Measurements from ENCODE around the gene ELF1. TPM values are rescaled to one million over a fixed set of nuclear protein-coding genes. Genes with fewer than 3 reads are reported as not detected.

The ELF1 gene
- total RNA-seq, 1 experiment from 2014 or later = 28.5 TPM

GRCh38 chr13:41061075-41061913, 42.2 kb upstream of the ELF1 start, which contains the start of gene WBP4:
Gene WBP4 (plus strand): TSS chr13:41061509. CDS start chr13:41061674, 165 bp downstream.
- peak; percentile 85 for ATAC-seq
- ChIA-PET POLR2A (interaction anchor here (0.6 to 1.1 kb wide), 3 partner anchors 18 to 597 kb away, joined by 3 to 5 read pairs (median 4); no protein-coding TSS in a partner anchor), CTCF (no interaction called here)
- TF ChIP-seq, protein P1, sequence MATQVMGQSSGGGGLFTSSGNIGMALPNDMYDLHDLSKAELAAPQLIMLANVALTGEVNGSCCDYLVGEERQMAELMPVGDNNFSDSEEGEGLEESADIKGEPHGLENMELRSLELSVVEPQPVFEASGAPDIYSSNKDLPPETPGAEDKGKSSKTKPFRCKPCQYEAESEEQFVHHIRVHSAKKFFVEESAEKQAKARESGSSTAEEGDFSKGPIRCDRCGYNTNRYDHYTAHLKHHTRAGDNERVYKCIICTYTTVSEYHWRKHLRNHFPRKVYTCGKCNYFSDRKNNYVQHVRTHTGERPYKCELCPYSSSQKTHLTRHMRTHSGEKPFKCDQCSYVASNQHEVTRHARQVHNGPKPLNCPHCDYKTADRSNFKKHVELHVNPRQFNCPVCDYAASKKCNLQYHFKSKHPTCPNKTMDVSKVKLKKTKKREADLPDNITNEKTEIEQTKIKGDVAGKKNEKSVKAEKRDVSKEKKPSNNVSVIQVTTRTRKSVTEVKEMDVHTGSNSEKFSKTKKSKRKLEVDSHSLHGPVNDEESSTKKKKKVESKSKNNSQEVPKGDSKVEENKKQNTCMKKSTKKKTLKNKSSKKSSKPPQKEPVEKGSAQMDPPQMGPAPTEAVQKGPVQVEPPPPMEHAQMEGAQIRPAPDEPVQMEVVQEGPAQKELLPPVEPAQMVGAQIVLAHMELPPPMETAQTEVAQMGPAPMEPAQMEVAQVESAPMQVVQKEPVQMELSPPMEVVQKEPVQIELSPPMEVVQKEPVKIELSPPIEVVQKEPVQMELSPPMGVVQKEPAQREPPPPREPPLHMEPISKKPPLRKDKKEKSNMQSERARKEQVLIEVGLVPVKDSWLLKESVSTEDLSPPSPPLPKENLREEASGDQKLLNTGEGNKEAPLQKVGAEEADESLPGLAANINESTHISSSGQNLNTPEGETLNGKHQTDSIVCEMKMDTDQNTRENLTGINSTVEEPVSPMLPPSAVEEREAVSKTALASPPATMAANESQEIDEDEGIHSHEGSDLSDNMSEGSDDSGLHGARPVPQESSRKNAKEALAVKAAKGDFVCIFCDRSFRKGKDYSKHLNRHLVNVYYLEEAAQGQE (IDR thresholded peaks at IDR 0.05; ENCODE audit: insufficient read depth in 1 of 2, low read depth in 2 of 2, low read length in 1 of 2) = no peak
- TF ChIP-seq CTCF (IDR thresholded peaks at IDR 0.05) (no peak), POLR2AphosphoS5 (IDR thresholded peaks at IDR 0.05; ENCODE audit: low read depth, low read length) (peak; percentile 78), TCF7L2 (IDR thresholded peaks at IDR 0.05; ENCODE audit: low read depth, low read length) (0 out of 2 replicates have a peak, but pooled peaks have one; percentile 34), SIN3A (IDR thresholded peaks at IDR 0.05; ENCODE audit: borderline replicate concordance, insufficient read depth, low read depth, low read length) (peak; percentile 61; the same call in 1 of the 2 replicates)
- H3K27me3 ChIP-seq (ENCODE audit: control insufficient read depth, insufficient read depth, low read length) = no peaks in the 10 kb centered on the region
- no peaks in the 10 kb centered on the region for H3K9me3 ChIP-seq (ENCODE audit: control insufficient read depth, insufficient read depth, low read depth, low read length)
- intact Hi-C loops (cut with micrococcal nuclease; ENCODE audit: unreplicated experiment) = no loop called here
- H3K36me3 ChIP-seq (ENCODE audit: control insufficient read depth, insufficient read depth, low read length) = peaks cover 24% of the 10 kb centered on the region
- peak; percentile 73 for DNase-seq (ENCODE audit: low read depth, low spot score)
- peaks cover 34% of the 10 kb centered on the region for H3K4me1 ChIP-seq (ENCODE audit: control insufficient read depth, insufficient read depth, low read length)
- peak within 1 kb of the TSS; percentile 98 for H3K27ac ChIP-seq (ENCODE audit: low read length)
- no TSS peak for BruUV-seq (replicated peaks)
- in situ Hi-C loops (cut with HindIII; ENCODE audit: low pct_unique_long_range_greater_than_20kb, low sequenced_read_pairs) = no loop called here
- peak within 1 kb of the TSS; percentile 82 to 88 for H3K4me3 ChIP-seq (ENCODE audit: low read depth in 2 of 2, low read length in 2 of 2)

GRCh38 chr13:41060724-41061074, 41.6 kb upstream of the ELF1 start:
- BruUV-seq (replicated peaks) = no TSS peak
- peaks cover 24% of the 10 kb centered on the region for H3K36me3 ChIP-seq (ENCODE audit: control insufficient read depth, insufficient read depth, low read length)
- ATAC-seq (peak; percentile 73), DNase-seq (ENCODE audit: low read depth, low spot score) (no peak)
- in situ Hi-C loops (cut with HindIII; ENCODE audit: low pct_unique_long_range_greater_than_20kb, low sequenced_read_pairs) (no loop called here), intact Hi-C loops (cut with micrococcal nuclease; ENCODE audit: unreplicated experiment) (no loop called here)
- peak overlapping the region; percentile 82 to 88 for H3K4me3 ChIP-seq (ENCODE audit: low read depth in 2 of 2, low read length in 2 of 2)
- CTCF ChIA-PET = no interaction called here
- no peaks in the 10 kb centered on the region for H3K9me3 ChIP-seq (ENCODE audit: control insufficient read depth, insufficient read depth, low read depth, low read length)
- peaks cover 39% of the 10 kb centered on the region for H3K4me1 ChIP-seq (ENCODE audit: control insufficient read depth, insufficient read depth, low read length)
- POLR2A ChIA-PET = interaction anchor here (0.5 to 1.1 kb wide), 4 partner anchors 19 to 598 kb away, joined by 3 to 7 read pairs (median 4); no protein-coding TSS in a partner anchor
- TF ChIP-seq SIN3A (IDR thresholded peaks at IDR 0.05; ENCODE audit: borderline replicate concordance, insufficient read depth, low read depth, low read length) (0 out of 2 replicates have a peak, but pooled peaks have one; percentile 55), TCF7L2 (IDR thresholded peaks at IDR 0.05; ENCODE audit: low read depth, low read length) (no peak), CTCF (IDR thresholded peaks at IDR 0.05) (no peak), POLR2AphosphoS5 (IDR thresholded peaks at IDR 0.05; ENCODE audit: low read depth, low read length) (no peak; the same call in 1 of the 2 replicates)
- TF ChIP-seq, protein P1 (IDR thresholded peaks at IDR 0.05; ENCODE audit: insufficient read depth in 1 of 2, low read depth in 2 of 2, low read length in 1 of 2) = no peak
- H3K27me3 ChIP-seq (ENCODE audit: control insufficient read depth, insufficient read depth, low read length) = no peaks in the 10 kb centered on the region
- peak overlapping the region; percentile 98 for H3K27ac ChIP-seq (ENCODE audit: low read length)

Data from Panc1 (cell line).